ENCODE results near the gene KDM2A.

The KDM2A gene

GRCh38 chr11:67303835-67304411 lies 184.9 kb downstream of the KDM2A start:
- Histone ChIP-seq H3K9ac (ENCODE audit: low read depth, low read length, poor library complexity) (peak overlapping the region; percentile 91), H2BK15ac (ENCODE audit: low read length) (peak overlapping the region; percentile 81), H3K14ac (ENCODE audit: low read length) (peak overlapping the region; percentile 99), H3K23ac (ENCODE audit: low read depth, low read length, poor library complexity) (peak overlapping the region; percentile 85), H2BK12ac (ENCODE audit: low read length) (peak overlapping the region; percentile 41), H3K4me2 (ENCODE audit: insufficient read depth, low read length, poor library complexity, severe bottlenecking) (peak overlapping the region; percentile 97), H2AK5ac (ENCODE audit: low read depth, low read length) (peak overlapping the region; percentile 60), H3K9me3 (replicated peaks in 1 of 2; ENCODE audit: control insufficient read depth in 2 of 2, insufficient read depth in 1 of 2, low read depth in 1 of 2, low read length in 2 of 2) (peaks cover 0 to 4% of the 10 kb centered on the region in 2 donors), H4K91ac (ENCODE audit: low read depth, low read length, poor library complexity) (no peak overlapping the region), H3K18ac (ENCODE audit: low read length) (peak overlapping the region; percentile 99), H3K27ac (replicated peaks; ENCODE audit: low read length) (no peak overlapping the region), H2AFZ (ENCODE audit: low read length) (no peak overlapping the region), H3K27me3 (ENCODE audit: control insufficient read depth in 3 of 3, insufficient read depth in 3 of 3, low read depth in 1 of 3, low read length in 3 of 3) (peaks cover 0 to 14% (median 0%) of the 10 kb centered on the region in 3 experiments), H2BK120ac (ENCODE audit: low read depth, low read length) (no peak overlapping the region), H3K79me1 (ENCODE audit: low read depth, low read length) (no peaks in the 10 kb centered on the region), H3K4ac (ENCODE audit: low read length) (no peak overlapping the region), H3K36me3 (replicated peaks in 1 of 2; ENCODE audit: control insufficient read depth in 2 of 2, insufficient read depth in 2 of 2, low read length in 2 of 2) (peaks cover 22 to 32% of the 10 kb centered on the region in 2 donors), H3K4me1 (ENCODE audit: control insufficient read depth in 2 of 2, insufficient read depth in 1 of 2, low read depth in 1 of 2, low read length in 2 of 2) (peaks cover 0 to 12% of the 10 kb centered on the region in 2 donors), H2BK5ac (ENCODE audit: low read length) (no peak overlapping the region), H4K8ac (ENCODE audit: low read depth, low read length) (peak overlapping the region; percentile 45), H3K4me3 (ENCODE audit: low read length in 2 of 2) (peak overlapping the region in 1 of 2 donors; percentile 95)
- WGBS, 2 donors (ENCODE audit: extremely low coverage in 2 of 2, insufficient read length in 2 of 2, insufficient replicate concordance in 1 of 2), result no CpG with 5 or more reads among the region's 43 CpGs
- DNase-seq (ENCODE audit: low spot score), result no peak

GRCh38 chr11:67304511-67305113 lies 185.5 kb downstream of the KDM2A start:
- H3K27ac ChIP-seq (replicated peaks; ENCODE audit: low read length), result no peak overlapping the region
- no CpG with 5 or more reads among the region's 14 CpGs for WGBS, 2 donors (ENCODE audit: extremely low coverage in 2 of 2, insufficient read length in 2 of 2, insufficient replicate concordance in 1 of 2)
- no peak overlapping the region for H2BK5ac ChIP-seq (ENCODE audit: low read length)
- H4K8ac ChIP-seq (ENCODE audit: low read depth, low read length), result no peak overlapping the region
- H3K23ac ChIP-seq (ENCODE audit: low read depth, low read length, poor library complexity), result no peak overlapping the region
- no peak for DNase-seq (ENCODE audit: low spot score)
- H3K4ac ChIP-seq (ENCODE audit: low read length), result no peak overlapping the region
- H3K36me3 ChIP-seq (replicated peaks in 1 of 2; ENCODE audit: control insufficient read depth in 2 of 2, insufficient read depth in 2 of 2, low read length in 2 of 2), result peaks cover 16 to 25% of the 10 kb centered on the region in 2 donors
- peaks cover 0 to 4% of the 10 kb centered on the region in 2 donors for H3K9me3 ChIP-seq (replicated peaks in 1 of 2; ENCODE audit: control insufficient read depth in 2 of 2, insufficient read depth in 1 of 2, low read depth in 1 of 2, low read length in 2 of 2)
- no peak overlapping the region for H3K4me2 ChIP-seq (ENCODE audit: insufficient read depth, low read length, poor library complexity, severe bottlenecking)
- H4K91ac ChIP-seq (ENCODE audit: low read depth, low read length, poor library complexity), result no peak overlapping the region
- H3K79me1 ChIP-seq (ENCODE audit: low read depth, low read length), result no peaks in the 10 kb centered on the region
- H2BK120ac ChIP-seq (ENCODE audit: low read depth, low read length), result no peak overlapping the region
- peaks cover 0 to 12% of the 10 kb centered on the region in 2 donors for H3K4me1 ChIP-seq (ENCODE audit: control insufficient read depth in 2 of 2, insufficient read depth in 1 of 2, low read depth in 1 of 2, low read length in 2 of 2)
- no peak overlapping the region for H3K4me3 ChIP-seq (ENCODE audit: low read length in 2 of 2)
- H2BK15ac ChIP-seq (ENCODE audit: low read length), result peak overlapping the region; percentile 81
- H2AK5ac ChIP-seq (ENCODE audit: low read depth, low read length), result peak overlapping the region; percentile 60
- no peak overlapping the region for H2BK12ac ChIP-seq (ENCODE audit: low read length)
- H3K18ac ChIP-seq (ENCODE audit: low read length), result no peak overlapping the region
- no peak overlapping the region for H3K9ac ChIP-seq (ENCODE audit: low read depth, low read length, poor library complexity)
- H3K14ac ChIP-seq (ENCODE audit: low read length), result no peak overlapping the region
- H2AFZ ChIP-seq (ENCODE audit: low read length), result no peak overlapping the region
- peaks cover 0 to 14% (median 0%) of the 10 kb centered on the region in 3 experiments for H3K27me3 ChIP-seq (ENCODE audit: control insufficient read depth in 3 of 3, insufficient read depth in 3 of 3, low read depth in 1 of 3, low read length in 3 of 3)

GRCh38 chr11:67306769-67307544 lies 187.9 kb downstream of the KDM2A start:
- DNase-seq (ENCODE audit: low spot score), result no peak
- WGBS, 2 donors (ENCODE audit: extremely low coverage in 2 of 2, insufficient read length in 2 of 2, insufficient replicate concordance in 1 of 2), result no CpG with 5 or more reads among the region's 19 CpGs

More at GRCh38 chr11:67306769-67307544, 187.9 kb downstream of the KDM2A start:
- Histone ChIP-seq H3K27ac (replicated peaks; ENCODE audit: low read length) (no peak overlapping the region), H4K91ac (ENCODE audit: low read depth, low read length, poor library complexity) (no peak overlapping the region), H2AFZ (ENCODE audit: low read length) (no peak overlapping the region), H2BK12ac (ENCODE audit: low read length) (no peak overlapping the region), H3K14ac (ENCODE audit: low read length) (peak overlapping the region; percentile 21), H3K36me3 (replicated peaks in 1 of 2; ENCODE audit: control insufficient read depth in 2 of 2, insufficient read depth in 2 of 2, low read length in 2 of 2) (peaks cover 0 to 4% of the 10 kb centered on the region in 2 donors), H2AK5ac (ENCODE audit: low read depth, low read length) (peak overlapping the region; percentile 68), H3K4me3 (ENCODE audit: low read length in 2 of 2) (no peak overlapping the region), H4K8ac (ENCODE audit: low read depth, low read length) (no peak overlapping the region), H3K4me2 (ENCODE audit: insufficient read depth, low read length, poor library complexity, severe bottlenecking) (no peak overlapping the region), H3K18ac (ENCODE audit: low read length) (peak overlapping the region; percentile 35), H2BK120ac (ENCODE audit: low read depth, low read length) (no peak overlapping the region), H2BK15ac (ENCODE audit: low read length) (peak overlapping the region; percentile 75), H3K79me1 (ENCODE audit: low read depth, low read length) (peaks cover 2% of the 10 kb centered on the region), H3K4ac (ENCODE audit: low read length) (peak overlapping the region; percentile 53), H3K9me3 (replicated peaks in 1 of 2; ENCODE audit: control insufficient read depth in 2 of 2, insufficient read depth in 1 of 2, low read depth in 1 of 2, low read length in 2 of 2) (peaks cover 0 to 5% of the 10 kb centered on the region in 2 donors), H3K27me3 (ENCODE audit: control insufficient read depth in 3 of 3, insufficient read depth in 3 of 3, low read depth in 1 of 3, low read length in 3 of 3) (peaks cover 0 to 14% (median 0%) of the 10 kb centered on the region in 3 experiments), H3K4me1 (ENCODE audit: control insufficient read depth in 2 of 2, insufficient read depth in 1 of 2, low read depth in 1 of 2, low read length in 2 of 2) (peaks cover 0 to 9% of the 10 kb centered on the region in 2 donors), H3K9ac (ENCODE audit: low read depth, low read length, poor library complexity) (no peak overlapping the region), H3K23ac (ENCODE audit: low read depth, low read length, poor library complexity) (peak overlapping the region; percentile 73), H2BK5ac (ENCODE audit: low read length) (no peak overlapping the region)
